ENCODE measurements around the gene NPR3. TPM values are rescaled to one million over a fixed set of nuclear protein-coding genes. Genes with fewer than 3 reads are reported as not detected.

The NPR3 gene
- total and polyA plus RNA-seq, 2 experiments from 2014 or later = 0.07 to 0.15 TPM

GRCh38 chr5:32709750-32710549 lies 1.2 kb upstream of the NPR3 start (continued):
- TF ChIP-seq ZNF462 (CRISPR knock-in tag; IDR thresholded peaks at IDR 0.05) (no peak), ZNF114 (CRISPR knock-in tag; IDR thresholded peaks at IDR 0.05) (no peak)

DNA sequence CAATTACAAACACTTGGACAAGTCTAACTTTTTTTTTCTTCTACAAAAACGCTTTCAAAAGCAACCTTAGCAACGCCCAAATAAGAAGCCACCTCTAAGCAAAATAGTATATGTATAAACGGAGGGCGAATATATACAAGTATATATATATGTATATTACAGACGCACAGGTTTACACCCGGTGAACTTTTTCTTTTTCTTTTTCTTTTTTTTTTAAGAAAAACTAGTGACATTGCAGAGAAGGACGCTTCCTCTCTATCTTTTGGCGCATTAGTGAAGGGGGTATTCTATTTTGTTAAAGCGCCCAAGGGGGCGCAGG lies 200 bp downstream of the NPR3 start:
- peak overlapping the region; percentile 93; the same call in 1 of the 2 replicates for H2AFZ ChIP-seq
- ATAC-seq (no peak), DNase-seq (ENCODE audit: low spot score) (no peak)
- H3K4me3 ChIP-seq = peak overlapping the region; percentile 71
- no peaks in the 10 kb centered on the region for H3K79me2 ChIP-seq (replicated peaks; ENCODE audit: insufficient read depth)
- H4K20me1 ChIP-seq (replicated peaks; ENCODE audit: insufficient read depth) = no peaks in the 10 kb centered on the region; the same call in 1 of the 2 replicates
- H3K9me2 ChIP-seq (ENCODE audit: insufficient read depth) = no peaks in the 10 kb centered on the region
- Mint-ChIP-seq H3K4me3 (peak overlapping the region; percentile 75), H3K36me3 (ENCODE audit: low read depth) (no peaks in the 10 kb centered on the region; the same call in 2 of the 3 replicates), H3K4me1 (peaks cover 34% of the 10 kb centered on the region), H3K27ac (no peak overlapping the region), H3K9me3 (peaks cover 6% of the 10 kb centered on the region), H3K27me3 (ENCODE audit: insufficient read depth, low read depth, poor library complexity) (peaks cover 82% of the 10 kb centered on the region)
- H3F3A ChIP-seq (replicated peaks; ENCODE audit: low read depth) = 0 out of 2 replicates have a peak, but pooled peaks cover 4% of the 10 kb centered on the region
- H3K4me1 ChIP-seq (ENCODE audit: insufficient read depth) = peaks cover 32% of the 10 kb centered on the region
- H3K27me3 ChIP-seq (ENCODE audit: insufficient read depth) = peaks cover 89% of the 10 kb centered on the region
- TF ChIP-seq ZNF331 (CRISPR knock-in tag; IDR thresholded peaks at IDR 0.05; ENCODE audit: low read depth) (no peak), EZH2 (IDR thresholded peaks at IDR 0.05; ENCODE audit: low read depth, unreplicated experiment) (peak; percentile 97)
- H3K36me3 ChIP-seq (ENCODE audit: insufficient read depth) = no peaks in the 10 kb centered on the region
- H3K27ac ChIP-seq (ENCODE audit: low read depth) = no peak overlapping the region
- peak overlapping the region; percentile 87 for H3K4me2 ChIP-seq

Data from GM23338 (cell line).